GM19467 (cell line): ENCODE results near the gene KCNA4.
"Not testable (repeated sequence)": the region's sequence is repeated elsewhere in the genome, so short reads cannot be mapped to it uniquely, and the experiment has no call there.

Experiments
- ATAC-seq: cut with Tn5 transposase; IDR thresholded peaks from one replicate; pipeline ENCODE4 v1.9.1; 2021; ENCODE audit warnings: mild to moderate bottlenecking, moderate library complexity; ENCODE audit not compliant: unreplicated experiment

KCNA4 gene

GRCh38 chr11:30016588-30017363 lies at the start of gene KCNA4:
TSS of gene KCNA4 (minus strand) at chr11:30017030. CDS start at chr11:30012678, 4,352 bp downstream.
- no peak for ATAC-seq

GRCh38 chr11:30062103-30062502 lies 45.3 kb upstream of the KCNA4 start:
- no peak for ATAC-seq

- ATAC-seq: no peak
Measured at GRCh38 chr11:30059172-30059815, 42.5 kb upstream of the KCNA4 start.

GRCh38 chr11:30049214-30049613 lies 32.4 kb upstream of the KCNA4 start:
- no peak for ATAC-seq

- no peak for ATAC-seq
Measured at GRCh38 chr11:30046578-30046945, 29.7 kb upstream of the KCNA4 start.

- ATAC-seq: no peak
Measured at GRCh38 chr11:30045921-30046577, 29.2 kb upstream of the KCNA4 start.

GRCh38 chr11:30045144-30045543 lies 28.3 kb upstream of the KCNA4 start:
- no peak for ATAC-seq

- ATAC-seq: no peak
Measured at GRCh38 chr11:30041171-30041570, 24.3 kb upstream of the KCNA4 start.

- ATAC-seq: not testable (repeated sequence)
Measured at GRCh38 chr11:30034746-30035145, 17.9 kb upstream of the KCNA4 start.

GRCh38 chr11:30034166-30034565 lies 17.3 kb upstream of the KCNA4 start:
- ATAC-seq: not testable (repeated sequence)

GRCh38 chr11:30025396-30026139 lies 8.7 kb upstream of the KCNA4 start:
- ATAC-seq: no peak

GRCh38 chr11:30023074-30023473 lies 6.2 kb upstream of the KCNA4 start:
- no peak for ATAC-seq

GRCh38 chr11:30019481-30019880 lies 2.7 kb upstream of the KCNA4 start:
- ATAC-seq: no peak

GRCh38 chr11:30018495-30018894 lies 1.7 kb upstream of the KCNA4 start:
- no peak for ATAC-seq

- ATAC-seq: no peak
Measured at GRCh38 chr11:30017445-30017895, 640 bp upstream of the KCNA4 start.

- no peak for ATAC-seq
Measured at GRCh38 chr11:30015725-30016412, 961 bp downstream of the KCNA4 start.

- no peak for ATAC-seq
Measured at GRCh38 chr11:30012346-30012745, 4.5 kb downstream of the KCNA4 start.

GRCh38 chr11:30009060-30009459 lies 7.8 kb downstream of the KCNA4 start:
- no peak for ATAC-seq

- no peak for ATAC-seq
Measured at GRCh38 chr11:30006876-30007275, 10.0 kb downstream of the KCNA4 start.

GRCh38 chr11:30002157-30002785 lies 14.6 kb downstream of the KCNA4 start:
- no peak for ATAC-seq
